Colonic mucosa (tissue), 4 donors: Measurements from ENCODE around the gene FADS3. TPM values are rescaled to one million over a fixed set of nuclear protein-coding genes. Genes with fewer than 3 reads are reported as not detected.

ENCODE experiments used
- DNase-seq: peaks from one replicate; pipeline ENCODE4 v3.0.0-alpha.2; 2020
- H3K27ac ChIP-seq: fragments of 200-600 bp; one replicate; pipeline ENCODE4 v1.8.0; 2021
- H3K27me3 ChIP-seq: fragments of 200-600 bp; one replicate; pipeline ENCODE4 v1.8.0; 2021
- H3K36me3 ChIP-seq: fragments of 200-600 bp; one replicate; pipeline ENCODE4 v1.8.0; 2021
- H3K4me1 ChIP-seq: fragments of 200-600 bp; one replicate; pipeline ENCODE4 v1.8.0; 2021; ENCODE audit warnings: mild to moderate bottlenecking
- H3K4me3 ChIP-seq: fragments of 200-600 bp; one replicate; pipeline ENCODE4 v1.8.0; 2021
- H3K9ac ChIP-seq, 2 donors: one replicate each; pipeline ENCODE4 v1.7.0; 2013; ENCODE audit warnings: control low read depth in 2 of 2, low read depth in 2 of 2, low read length in 2 of 2
- H3K9me3 ChIP-seq: fragments of 200-600 bp; one replicate; pipeline ENCODE4 v1.8.0; 2021
- CTCF ChIP-seq: fragments of 200-600 bp; IDR thresholded peaks from one replicate; pipeline ENCODE4 v1.8.0; 2022; ENCODE audit warnings: antibody characterized with exemption, mild to moderate bottlenecking
- intact Hi-C: fragments of 100-400 bp; cut with DNase I; formaldehyde crosslinking; loops from one replicate; pipeline ENCODE4 v1.14.1; 2022
- total RNA-seq, 2 donors: library from RNA; stranded (reverse); fragmentation: NEBNext Ultra II Directional in 1 of 2; extraction: Animal tissue kit (Norgen Biotek cat#: 25700) in 1 of 2; gene quantifications; one replicate each; pipeline ENCODE4 v1.2.1, GENCODE V29; 2021
- donor health status: healthy.
- donor health status: DM: no; HTN: no; CAD: no.
- donor health status: DM: no; HTN: no; CAD: no.

The FADS3 gene
- total RNA-seq, 2 donors from 2014 or later = 10.4 to 13.3 TPM

- H3K9ac ChIP-seq = no peak overlapping the region
- H3K4me1 ChIP-seq = no peaks in the 10 kb centered on the region
- intact Hi-C loops = no loop called here
- H3K9me3 ChIP-seq = no peaks in the 10 kb centered on the region
- no peak overlapping the region for H3K4me3 ChIP-seq
- H3K27me3 ChIP-seq = no peaks in the 10 kb centered on the region
- peak; percentile 73 for DNase-seq
- TF ChIP-seq CTCF = no peak
- no peaks in the 10 kb centered on the region for H3K36me3 ChIP-seq
- no peak overlapping the region for H3K27ac ChIP-seq
Measured at GRCh38 chr11:61860054-61860903, 31.1 kb downstream of the FADS3 start.

DNA sequence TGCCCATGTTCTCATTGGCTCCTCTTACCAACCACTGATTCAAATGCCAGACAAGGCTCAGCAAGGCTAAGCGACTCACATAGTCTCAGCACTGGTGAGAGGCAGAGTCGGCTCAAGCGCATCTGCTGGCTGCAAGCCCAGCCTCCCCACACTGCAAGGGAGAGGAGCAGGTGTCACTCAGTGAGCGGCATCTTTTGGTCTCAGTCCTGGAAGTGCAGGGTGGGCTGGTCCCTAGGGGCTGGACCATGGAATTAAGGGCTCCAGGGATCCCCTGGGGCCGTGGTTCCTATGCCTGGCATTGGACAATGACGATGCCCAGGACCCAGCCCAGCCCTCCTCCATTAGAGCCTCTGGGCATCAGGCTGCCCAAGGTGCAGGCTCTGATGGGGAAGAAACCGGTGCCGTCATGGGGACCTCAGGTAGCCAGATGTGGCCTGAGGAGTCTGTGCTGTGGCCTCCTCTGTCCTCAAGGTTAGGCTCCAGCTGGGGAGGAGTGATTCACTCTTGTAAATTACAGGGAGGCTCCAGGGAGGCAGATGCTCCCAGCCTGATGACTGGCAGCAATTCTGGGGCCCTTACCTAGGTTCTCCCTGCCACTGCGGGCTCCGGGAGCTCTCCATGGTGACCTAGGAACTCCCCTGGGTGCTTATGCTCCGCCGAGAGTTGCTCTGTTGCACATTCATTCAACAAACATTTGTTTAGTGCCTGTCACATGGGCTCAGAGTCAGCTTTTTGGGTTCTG lies 35.2 kb downstream of the FADS3 start:
- DNase-seq = no peak
- H3K9ac ChIP-seq = no peak overlapping the region
- H3K4me3 ChIP-seq = no peak overlapping the region
- intact Hi-C loops = no loop called here
- no peaks in the 10 kb centered on the region for H3K36me3 ChIP-seq
- no peak overlapping the region for H3K27ac ChIP-seq
- no peaks in the 10 kb centered on the region for H3K4me1 ChIP-seq
- no peak for TF ChIP-seq CTCF
- no peaks in the 10 kb centered on the region for H3K27me3 ChIP-seq
- no peaks in the 10 kb centered on the region for H3K9me3 ChIP-seq

DNA sequence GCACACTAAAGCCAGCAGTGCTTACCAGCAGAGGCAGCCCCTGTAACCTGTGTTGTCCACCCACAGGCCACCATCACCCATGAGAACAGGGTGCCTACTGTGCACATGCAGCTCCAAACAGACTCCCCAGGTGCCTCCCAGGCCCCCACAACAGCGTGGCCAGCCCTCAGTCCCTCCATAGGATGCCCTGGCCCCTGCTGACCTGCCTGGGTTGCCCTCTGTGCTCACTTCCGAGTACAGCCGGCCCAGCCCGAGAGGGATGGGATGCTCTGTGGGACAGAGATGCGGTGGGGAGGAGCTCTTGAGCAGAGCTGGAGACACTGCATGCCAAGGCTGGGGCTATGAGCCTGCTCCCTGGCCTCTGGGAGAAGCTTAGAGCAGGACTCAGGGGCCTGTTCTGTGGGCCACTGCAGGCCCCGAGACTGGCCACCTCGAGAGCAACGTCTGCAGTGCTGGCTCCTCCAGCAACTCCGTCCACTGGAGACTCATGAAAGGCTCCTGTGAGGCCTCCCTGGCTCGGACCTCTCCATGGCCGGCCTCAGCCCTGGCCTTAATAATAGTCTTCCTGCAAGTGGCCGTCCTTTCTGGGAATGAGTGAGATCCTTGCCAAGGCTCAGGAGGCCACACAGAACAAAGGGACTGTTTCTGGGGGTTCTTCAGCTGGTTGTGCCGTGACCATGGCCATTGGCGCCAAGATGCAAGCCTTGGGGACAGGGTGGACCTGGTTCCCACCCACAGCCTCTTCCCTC lies 36.2 kb downstream of the FADS3 start:
- DNase-seq = no peak
- H3K9ac ChIP-seq = no peak overlapping the region
- no peak for TF ChIP-seq CTCF
- H3K27ac ChIP-seq = no peak overlapping the region
- H3K4me1 ChIP-seq = no peaks in the 10 kb centered on the region
- H3K36me3 ChIP-seq = no peaks in the 10 kb centered on the region
- no peak overlapping the region for H3K4me3 ChIP-seq
- H3K9me3 ChIP-seq = no peaks in the 10 kb centered on the region
- H3K27me3 ChIP-seq = no peaks in the 10 kb centered on the region
- intact Hi-C loops = no loop called here

GRCh38 chr11:61854206-61854895 lies 37.0 kb downstream of the FADS3 start:
- H3K27me3 ChIP-seq = no peaks in the 10 kb centered on the region
- H3K9ac ChIP-seq = no peak overlapping the region
- no peak overlapping the region for H3K4me3 ChIP-seq
- no peaks in the 10 kb centered on the region for H3K36me3 ChIP-seq
- intact Hi-C loops = no loop called here
- no peak overlapping the region for H3K27ac ChIP-seq
- no peak for DNase-seq
- no peak for TF ChIP-seq CTCF
- no peaks in the 10 kb centered on the region for H3K9me3 ChIP-seq
- no peaks in the 10 kb centered on the region for H3K4me1 ChIP-seq

DNA sequence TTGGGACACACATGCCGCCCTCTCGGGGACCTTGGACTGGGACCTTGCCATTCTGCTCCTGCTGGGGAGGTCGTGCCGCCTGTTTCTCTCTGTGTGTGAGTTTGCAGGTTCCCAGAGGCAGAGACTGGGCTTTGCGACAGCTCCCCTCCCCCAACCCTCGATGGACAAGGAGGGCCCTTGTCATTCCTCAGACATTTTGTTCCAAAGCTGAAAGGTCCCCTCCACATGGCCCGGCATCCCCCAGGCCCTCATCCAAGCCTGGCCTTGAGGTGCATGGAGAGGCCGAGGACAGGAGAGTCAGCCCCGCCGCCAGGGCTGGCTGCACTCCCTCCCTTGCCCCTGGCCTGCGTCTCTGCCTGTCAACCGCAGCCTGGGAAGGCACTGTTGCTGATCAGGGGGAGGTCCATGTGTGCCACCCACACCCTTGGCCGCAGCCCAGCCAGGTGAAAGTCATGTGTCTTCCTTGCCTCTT lies 37.6 kb downstream of the FADS3 start:
- no peak for DNase-seq
- Histone ChIP-seq H3K9me3 (no peaks in the 10 kb centered on the region), H3K27me3 (no peaks in the 10 kb centered on the region), H3K4me3 (no peak overlapping the region), H3K36me3 (no peaks in the 10 kb centered on the region), H3K9ac (no peak overlapping the region), H3K4me1 (no peaks in the 10 kb centered on the region), H3K27ac (no peak overlapping the region)
- intact Hi-C loops = no loop called here
- no peak for TF ChIP-seq CTCF
